Left ventricle myocardium inferior (tissue), 1 donor: Measurements from ENCODE around the gene LYRM2. TPM values are rescaled to one million over a fixed set of nuclear protein-coding genes. Genes with fewer than 3 reads are reported as not detected.
A peak's percentile ranks its signal among the peaks of the same experiment; 100 is the strongest.

Experiments
- DNase-seq: peaks from one replicate; pipeline ENCODE4 v3.0.0-alpha.2; 2020
- H3K27ac ChIP-seq: fragments of 200-600 bp; replicated peaks from 2 replicates; pipeline ENCODE4 v1.8.0; 2021
- H3K27me3 ChIP-seq: fragments of 200-600 bp; 2 replicates; pipeline ENCODE4 v1.8.0; 2021; ENCODE audit warnings: low read depth
- H3K36me3 ChIP-seq: fragments of 200-600 bp; 2 replicates; pipeline ENCODE4 v1.8.0; 2021
- H3K4me1 ChIP-seq: fragments of 200-600 bp; 2 replicates; pipeline ENCODE4 v1.8.0; 2021
- H3K4me3 ChIP-seq: fragments of 200-600 bp; 2 replicates; pipeline ENCODE4 v1.8.0; 2021; ENCODE audit warnings: mild to moderate bottlenecking, moderate library complexity
- H3K9me3 ChIP-seq: fragments of 200-600 bp; replicated peaks from 2 replicates; pipeline ENCODE4 v1.8.0; 2021
- CTCF ChIP-seq: fragments of 200-600 bp; IDR thresholded peaks from 2 replicates; pipeline ENCODE4 v1.8.0; 2021; ENCODE audit warnings: antibody characterized with exemption, mild to moderate bottlenecking, borderline replicate concordance
- intact Hi-C: fragments of 100-400 bp; cut with micrococcal nuclease; formaldehyde crosslinking; loops from one replicate; pipeline ENCODE4 v1.11.0; 2022
- total RNA-seq: library from RNA; stranded (reverse); fragmentation: NEBNext Ultra II Directional; extraction: Animal tissue kit (Norgen Biotek cat#: 25700); gene quantifications from one replicate; pipeline ENCODE4 v1.2.1, GENCODE V29; 2021
- donor health status: DM: no; HTN: yes; CAD: no; lungs with severe emphysema.

The LYRM2 gene
- total RNA-seq, 1 donor from 2014 or later = 41.3 TPM

- intact Hi-C loops = no loop called here
- peaks cover 76% of the 10 kb centered on the region for H3K36me3 ChIP-seq
These were observed 32.5 kb upstream of the LYRM2 start for GRCh38 chr6:89670935-89671565.

GRCh38 chr6:89669002-89669401 lies 30.5 kb upstream of the LYRM2 start:
- no peak for TF ChIP-seq CTCF
- Histone ChIP-seq H3K4me3 (no peak overlapping the region), H3K4me1 (peaks cover 39% of the 10 kb centered on the region), H3K27ac (peak overlapping the region; percentile 29), H3K9me3 (no peaks in the 10 kb centered on the region), H3K27me3 (no peaks in the 10 kb centered on the region), H3K36me3 (peaks cover 76% of the 10 kb centered on the region)
- intact Hi-C loops = no loop called here
- no peak for DNase-seq

More at GRCh38 chr6:89670935-89671565, 32.5 kb upstream of the LYRM2 start:
- Histone ChIP-seq H3K9me3 (no peaks in the 10 kb centered on the region), H3K4me1 (peaks cover 48% of the 10 kb centered on the region), H3K27ac (peak overlapping the region; percentile 67), H3K27me3 (no peaks in the 10 kb centered on the region), H3K4me3 (no peak overlapping the region)
- no peak for TF ChIP-seq CTCF
- DNase-seq = no peak

- intact Hi-C loops = no loop called here
- H3K27ac ChIP-seq = peak overlapping the region; percentile 1
These were observed 29.5 kb upstream of the LYRM2 start for GRCh38 chr6:89667872-89668556.

GRCh38 chr6:89662659-89663223 lies 24.2 kb upstream of the LYRM2 start:
- H3K4me1 ChIP-seq = peaks cover 20% of the 10 kb centered on the region
- peaks cover 89% of the 10 kb centered on the region for H3K36me3 ChIP-seq
- H3K27ac ChIP-seq = no peak overlapping the region
- no peaks in the 10 kb centered on the region for H3K27me3 ChIP-seq
- no peak for TF ChIP-seq CTCF
- DNase-seq = no peak
- no peaks in the 10 kb centered on the region for H3K9me3 ChIP-seq
- H3K4me3 ChIP-seq = no peak overlapping the region
- intact Hi-C loops = no loop called here

More at GRCh38 chr6:89667872-89668556, 29.5 kb upstream of the LYRM2 start:
- DNase-seq = no peak
- no peak for TF ChIP-seq CTCF
- no peak overlapping the region for H3K4me3 ChIP-seq
- H3K36me3 ChIP-seq = peaks cover 76% of the 10 kb centered on the region
- H3K9me3 ChIP-seq = no peaks in the 10 kb centered on the region
- peaks cover 39% of the 10 kb centered on the region for H3K4me1 ChIP-seq
- H3K27me3 ChIP-seq = no peaks in the 10 kb centered on the region

GRCh38 chr6:89661559-89661958 lies 23.0 kb upstream of the LYRM2 start:
- no peak for TF ChIP-seq CTCF
- Histone ChIP-seq H3K27ac (no peak overlapping the region), H3K36me3 (peaks cover 90% of the 10 kb centered on the region), H3K4me3 (no peak overlapping the region), H3K9me3 (no peaks in the 10 kb centered on the region), H3K4me1 (peaks cover 18% of the 10 kb centered on the region), H3K27me3 (no peaks in the 10 kb centered on the region)
- intact Hi-C loops = no loop called here
- no peak for DNase-seq
